HL-60 (cell line): ENCODE measurements around the gene FFAR1.

Experiments used
- DNase-seq, 2 experiments: peaks; one replicate each; pipeline ENCODE4 v3.0.0-alpha.2; 2010 to 2020; ENCODE audit warnings: low read depth in 1 of 2, low spot score in 1 of 2
- H3K27ac ChIP-seq: fragments of 250-450 bp; sonication (Bioruptor Pico); replicated peaks from 2 replicates; pipeline ENCODE4 v1.5.1; 2020; ENCODE audit warnings: mild to moderate bottlenecking, moderate library complexity
- H3K27me3 ChIP-seq: fragments of 250-450 bp; sonication (Bioruptor Pico); 2 replicates; pipeline ENCODE4 v1.5.1; 2021; ENCODE audit warnings: mild to moderate bottlenecking, moderate library complexity; ENCODE audit not compliant: insufficient read depth, poor library complexity, severe bottlenecking
- H3K4me3 ChIP-seq: replicated peaks from 2 replicates; pipeline ENCODE4 v1.5.1; 2011; ENCODE audit warnings: mild to moderate bottlenecking, control low read depth, low read length; ENCODE audit not compliant: insufficient read depth
- CTCF ChIP-seq: IDR thresholded peaks from one replicate; pipeline ENCODE4 v1.5.1; 2011; ENCODE audit warnings: low read length, control low read depth, inconsistent platforms; ENCODE audit not compliant: insufficient read depth
- GABPA ChIP-seq: IDR thresholded peaks from 2 replicates; pipeline ENCODE4 v1.6.1; 2012; ENCODE audit warnings: low read depth
- POLR2AphosphoS5 ChIP-seq: IDR thresholded peaks from 2 replicates; pipeline ENCODE4 v1.6.1; 2012; ENCODE audit warnings: low read depth
- REST ChIP-seq: IDR thresholded peaks from 2 replicates; pipeline ENCODE4 v1.6.1; 2012; ENCODE audit warnings: low read depth; ENCODE audit not compliant: insufficient replicate concordance
- SPI1 ChIP-seq: IDR thresholded peaks from 2 replicates; pipeline ENCODE4 v1.6.1; 2012; ENCODE audit warnings: low read depth, mild to moderate bottlenecking, borderline replicate concordance

Gene FFAR1

GRCh38 chr19:35310331-35310730 is 37.4 kb upstream of the FFAR1 start:
- DNase-seq: no peak
- no peak for TF ChIP-seq REST
- TF ChIP-seq CTCF: no peak
- no peak for TF ChIP-seq GABPA
- no peak for TF ChIP-seq SPI1
- no peak for TF ChIP-seq POLR2AphosphoS5
- Histone ChIP-seq H3K27me3 (no peaks in the 10 kb centered on the region), H3K4me3 (no peak overlapping the region), H3K27ac (no peak overlapping the region)

GRCh38 chr19:35310811-35311465 is 36.8 kb upstream of the FFAR1 start:
- TF ChIP-seq REST: no peak
- TF ChIP-seq GABPA: no peak
- H3K27me3 ChIP-seq: no peaks in the 10 kb centered on the region
- H3K27ac ChIP-seq: no peak overlapping the region
- DNase-seq: no peak
- H3K4me3 ChIP-seq: no peak overlapping the region

GRCh38 chr19:35311901-35312665 is 35.6 kb upstream of the FFAR1 start:
- no peak for DNase-seq
- no peak overlapping the region for H3K4me3 ChIP-seq
- no peak overlapping the region for H3K27ac ChIP-seq
- H3K27me3 ChIP-seq: no peaks in the 10 kb centered on the region
- no peak for TF ChIP-seq GABPA
- no peak for TF ChIP-seq POLR2AphosphoS5
- TF ChIP-seq CTCF: no peak
- TF ChIP-seq REST: no peak
- TF ChIP-seq SPI1: no peak
